Stimulated activated effector memory CD8-positive, alpha-beta T cell treated with anti-CD3 and anti-CD28 coated beads, Interleukin-12 subunit alpha, Interleukin-12 subunit beta, amount 100 ng/mL, for 72 hours (primary cell): ENCODE data around the gene MRPL4.
"Not testable (repeated sequence)": the region's sequence is repeated elsewhere in the genome, so short reads cannot be mapped to it uniquely, and the experiment has no call there.

Experiments used
- ATAC-seq: fragments of 150-1000 bp; cut with Tn5 transposase; 2 replicates; pipeline ENCODE4 v1.10.0; 2021
- DNase-seq, 2 donors: peaks; one replicate each; pipeline ENCODE4 v3.0.0; 2021 to 2022; ENCODE audit warnings: low spot score in 2 of 2
- H3K27ac Mint-ChIP-seq: one replicate; pipeline ENCODE4 v1.8.0; 2022; ENCODE audit warnings: mild to moderate bottlenecking, mixed read lengths
- H3K36me3 Mint-ChIP-seq: one replicate; pipeline ENCODE4 v1.8.0; 2022; ENCODE audit warnings: mild to moderate bottlenecking, mixed read lengths
- H3K4me1 Mint-ChIP-seq: one replicate; pipeline ENCODE4 v1.8.0; 2022; ENCODE audit warnings: mixed read lengths
- H3K4me3 Mint-ChIP-seq: one replicate; pipeline ENCODE4 v1.8.0; 2022; ENCODE audit warnings: mild to moderate bottlenecking, mixed read lengths
- H3K9me3 Mint-ChIP-seq: one replicate; pipeline ENCODE4 v1.8.0; 2022; ENCODE audit warnings: mixed read lengths

Gene MRPL4

GRCh38 chr19:10269333-10270179 lies 17.5 kb downstream of the MRPL4 start:
- Mint-ChIP-seq H3K4me3 (peak overlapping the region; percentile 88), H3K36me3 (peaks cover 59% of the 10 kb centered on the region), H3K4me1 (peaks cover 33% of the 10 kb centered on the region), H3K27ac (peak overlapping the region; percentile 97), H3K9me3 (no peaks in the 10 kb centered on the region)
- ATAC-seq (peak; percentile 78), DNase-seq (peak; percentile 96 to 97)

DNA sequence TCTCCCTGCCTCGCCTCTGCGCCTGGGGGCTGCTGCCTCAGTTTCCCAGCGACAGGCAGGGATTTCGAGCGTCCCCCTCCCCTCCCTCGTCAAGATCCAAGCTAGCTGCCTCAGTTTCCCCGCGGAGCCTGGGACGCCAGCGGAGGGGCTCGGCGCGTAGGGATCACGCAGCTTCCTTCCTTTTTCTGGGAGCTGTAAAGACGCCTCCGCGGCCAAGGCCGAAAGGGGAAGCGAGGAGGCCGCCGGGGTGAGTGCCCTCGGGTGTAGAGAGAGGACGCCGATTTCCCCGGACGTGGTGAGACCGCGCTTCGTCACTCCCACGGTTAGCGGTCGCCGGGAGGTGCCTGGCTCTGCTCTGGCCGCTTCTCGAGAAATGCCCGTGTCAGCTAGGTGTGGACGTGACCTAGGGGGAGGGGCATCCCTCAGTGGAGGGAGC lies 18.2 kb downstream of the MRPL4 start:
- DNase-seq (peak; percentile 84 to 93), ATAC-seq (peak; percentile 87)
- Mint-ChIP-seq H3K4me1 (peaks cover 40% of the 10 kb centered on the region), H3K4me3 (peak overlapping the region; percentile 88), H3K9me3 (no peaks in the 10 kb centered on the region), H3K27ac (peak overlapping the region; percentile 97), H3K36me3 (peaks cover 65% of the 10 kb centered on the region)

DNA sequence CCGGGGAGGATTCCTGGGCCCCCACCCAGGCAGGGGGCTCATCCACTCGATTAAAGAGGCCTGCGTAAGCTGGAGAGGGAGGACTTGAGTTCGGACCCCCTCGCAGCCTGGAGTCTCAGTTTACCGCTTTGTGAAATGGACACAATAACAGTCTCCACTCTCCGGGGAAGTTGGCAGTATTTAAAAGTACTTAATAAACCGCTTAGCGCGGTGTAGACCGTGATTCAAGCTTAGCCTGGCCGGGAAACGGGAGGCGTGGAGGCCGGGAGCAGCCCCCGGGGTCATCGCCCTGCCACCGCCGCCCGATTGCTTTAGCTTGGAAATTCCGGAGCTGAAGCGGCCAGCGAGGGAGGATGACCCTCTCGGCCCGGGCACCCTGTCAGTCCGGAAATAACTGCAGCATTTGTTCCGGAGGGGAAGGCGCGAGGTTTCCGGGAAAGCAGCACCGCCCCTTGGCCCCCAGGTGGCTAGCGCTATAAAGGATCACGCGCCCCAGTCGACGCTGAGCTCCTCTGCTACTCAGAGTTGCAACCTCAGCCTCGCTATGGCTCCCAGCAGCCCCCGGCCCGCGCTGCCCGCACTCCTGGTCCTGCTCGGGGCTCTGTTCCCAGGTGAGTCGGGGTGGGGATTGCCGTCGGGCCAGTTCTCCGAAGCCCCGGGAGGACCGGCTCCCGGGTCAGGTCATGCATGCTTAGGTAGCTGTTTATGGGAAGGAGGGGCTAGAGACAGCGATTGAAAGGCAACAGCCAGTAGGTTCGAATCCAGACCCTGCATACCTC lies 18.8 kb downstream of the MRPL4 start, which contains the start of gene ICAM1:
Gene ICAM1, plus strand, starts transcription at position 505 of the 779 bp plus-strand sequence. Its CDS starts 40 bp downstream, at position 545.
- ATAC-seq, result peak; percentile 75
- Mint-ChIP-seq H3K4me3 (peak within 1 kb of the TSS; percentile 88), H3K4me1 (peaks cover 41% of the 10 kb centered on the region), H3K36me3 (peaks cover 71% of the 10 kb centered on the region), H3K27ac (peak within 1 kb of the TSS; percentile 97), H3K9me3 (no peaks in the 10 kb centered on the region)
- DNase-seq, result peak; percentile 77 to 95

- H3K9me3 Mint-ChIP-seq, result no peaks in the 10 kb centered on the region
- peak overlapping the region; percentile 97 for H3K27ac Mint-ChIP-seq
- peak overlapping the region; percentile 88 for H3K4me3 Mint-ChIP-seq
- peak; percentile 14 for ATAC-seq
- H3K4me1 Mint-ChIP-seq, result peaks cover 42% of the 10 kb centered on the region
- H3K36me3 Mint-ChIP-seq, result peaks cover 80% of the 10 kb centered on the region
- peak in 1 of 2 donors; percentile 76 for DNase-seq
These were observed 19.6 kb downstream of the MRPL4 start for GRCh38 chr19:10271543-10272086.

- no peak for ATAC-seq
- H3K9me3 Mint-ChIP-seq, result no peaks in the 10 kb centered on the region
- H3K4me1 Mint-ChIP-seq, result peaks cover 62% of the 10 kb centered on the region
- no peak for DNase-seq
- H3K36me3 Mint-ChIP-seq, result peaks cover 100% of the 10 kb centered on the region
- H3K4me3 Mint-ChIP-seq, result peak overlapping the region; percentile 88
- peak overlapping the region; percentile 77 for H3K27ac Mint-ChIP-seq
These were observed 22.6 kb downstream of the MRPL4 start for GRCh38 chr19:10274589-10274988.

- peaks cover 100% of the 10 kb centered on the region for H3K36me3 Mint-ChIP-seq
- no peaks in the 10 kb centered on the region for H3K9me3 Mint-ChIP-seq
- H3K4me3 Mint-ChIP-seq, result peak overlapping the region; percentile 34
- DNase-seq (no peak), ATAC-seq (no peak)
- H3K27ac Mint-ChIP-seq, result peak overlapping the region; percentile 85
- peaks cover 54% of the 10 kb centered on the region for H3K4me1 Mint-ChIP-seq
These were observed 26.0 kb downstream of the MRPL4 start for GRCh38 chr19:10277795-10278589.

DNA sequence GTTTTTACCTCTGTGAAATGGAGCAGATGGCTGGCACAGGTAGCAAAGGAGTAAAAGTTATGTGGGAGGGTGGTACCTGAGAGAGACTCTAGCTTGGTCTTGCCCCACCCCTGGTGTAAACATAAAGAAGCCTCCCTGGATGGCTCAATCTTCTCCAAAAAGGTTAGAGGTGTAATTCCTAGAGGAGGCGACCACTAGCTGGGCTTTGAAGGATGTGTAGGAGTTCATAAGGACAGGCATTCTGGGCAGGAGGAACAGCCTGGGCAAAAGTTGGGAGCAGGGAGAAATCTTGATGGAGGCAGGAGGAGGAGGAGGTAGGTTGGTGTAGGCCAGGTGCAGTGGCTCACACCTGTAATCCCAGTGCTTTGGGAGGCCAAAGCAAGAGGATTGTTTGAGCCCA lies 26.9 kb downstream of the MRPL4 start:
- H3K9me3 Mint-ChIP-seq, result no peaks in the 10 kb centered on the region
- peak overlapping the region; percentile 37 for H3K4me3 Mint-ChIP-seq
- H3K36me3 Mint-ChIP-seq, result peaks cover 100% of the 10 kb centered on the region
- ATAC-seq, result no peak
- peaks cover 51% of the 10 kb centered on the region for H3K4me1 Mint-ChIP-seq
- peak overlapping the region; percentile 85 for H3K27ac Mint-ChIP-seq
- no peak for DNase-seq

- Mint-ChIP-seq H3K4me1 (peaks cover 47% of the 10 kb centered on the region), H3K9me3 (no peaks in the 10 kb centered on the region), H3K36me3 (peaks cover 100% of the 10 kb centered on the region), H3K4me3 (peak overlapping the region; percentile 37), H3K27ac (no peak overlapping the region)
- DNase-seq, result no peak
- ATAC-seq, result no peak
These were observed 27.9 kb downstream of the MRPL4 start for GRCh38 chr19:10279737-10280442.

DNA sequence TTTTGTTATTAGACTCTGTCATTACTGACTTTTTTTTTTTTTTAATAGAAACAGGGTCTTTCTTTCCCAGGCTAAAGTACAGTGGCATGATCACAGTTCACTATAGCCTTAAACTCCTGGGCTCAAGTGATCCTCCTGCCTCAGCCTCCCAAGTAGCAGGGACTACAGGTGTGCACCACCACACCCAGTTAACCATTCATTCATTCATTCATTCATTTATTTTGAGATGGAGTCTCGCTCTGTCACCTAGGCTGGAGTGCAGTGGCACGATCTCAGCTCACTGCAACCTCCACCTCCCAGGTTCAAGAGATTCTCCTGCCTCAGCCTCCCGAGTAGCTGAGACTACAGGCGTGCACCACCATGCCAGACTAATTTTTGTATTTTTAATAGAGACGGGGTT lies 30.0 kb downstream of the MRPL4 start:
- not testable (repeated sequence) for H3K4me3 Mint-ChIP-seq, ATAC-seq, H3K27ac Mint-ChIP-seq, H3K9me3 Mint-ChIP-seq, DNase-seq
- peaks cover 100% of the 10 kb centered on the region for H3K36me3 Mint-ChIP-seq
- peaks cover 59% of the 10 kb centered on the region for H3K4me1 Mint-ChIP-seq

- no peak overlapping the region for H3K4me3 Mint-ChIP-seq
These were observed 31.5 kb downstream of the MRPL4 start for GRCh38 chr19:10283301-10284064.

DNA sequence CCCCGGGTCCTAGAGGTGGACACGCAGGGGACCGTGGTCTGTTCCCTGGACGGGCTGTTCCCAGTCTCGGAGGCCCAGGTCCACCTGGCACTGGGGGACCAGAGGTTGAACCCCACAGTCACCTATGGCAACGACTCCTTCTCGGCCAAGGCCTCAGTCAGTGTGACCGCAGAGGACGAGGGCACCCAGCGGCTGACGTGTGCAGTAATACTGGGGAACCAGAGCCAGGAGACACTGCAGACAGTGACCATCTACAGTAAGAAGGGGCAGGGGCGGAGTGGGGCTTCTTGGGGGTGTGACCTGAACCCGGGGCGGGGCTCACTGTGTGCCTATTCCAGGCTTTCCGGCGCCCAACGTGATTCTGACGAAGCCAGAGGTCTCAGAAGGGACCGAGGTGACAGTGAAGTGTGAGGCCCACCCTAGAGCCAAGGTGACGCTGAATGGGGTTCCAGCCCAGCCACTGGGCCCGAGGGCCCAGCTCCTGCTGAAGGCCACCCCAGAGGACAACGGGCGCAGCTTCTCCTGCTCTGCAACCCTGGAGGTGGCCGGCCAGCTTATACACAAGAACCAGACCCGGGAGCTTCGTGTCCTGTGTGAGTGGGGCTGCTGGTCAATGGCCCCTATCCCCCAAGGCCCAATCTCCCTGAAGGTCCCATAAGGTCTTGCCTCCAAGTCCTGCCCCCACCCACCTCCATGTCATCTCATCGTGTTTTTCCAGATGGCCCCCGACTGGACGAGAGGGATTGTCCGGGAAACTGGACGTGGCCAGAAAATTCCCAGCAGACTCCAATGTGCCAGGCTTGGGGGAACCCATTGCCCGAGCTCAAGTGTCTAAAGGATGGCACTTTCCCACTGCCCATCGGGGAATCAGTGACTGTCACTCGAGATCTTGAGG lies 32.3 kb downstream of the MRPL4 start:
- ATAC-seq (no peak), DNase-seq (no peak)
- Mint-ChIP-seq H3K36me3 (peaks cover 95% of the 10 kb centered on the region), H3K9me3 (no peaks in the 10 kb centered on the region), H3K4me1 (peaks cover 62% of the 10 kb centered on the region), H3K4me3 (no peak overlapping the region), H3K27ac (no peak overlapping the region)

More at GRCh38 chr19:10283301-10284064, 31.5 kb downstream of the MRPL4 start:
- H3K36me3 Mint-ChIP-seq, result peaks cover 97% of the 10 kb centered on the region
- ATAC-seq, result no peak
- H3K27ac Mint-ChIP-seq, result peak overlapping the region; percentile 52
- peaks cover 61% of the 10 kb centered on the region for H3K4me1 Mint-ChIP-seq
- no peak for DNase-seq
- no peaks in the 10 kb centered on the region for H3K9me3 Mint-ChIP-seq

- Mint-ChIP-seq H3K27ac (peak overlapping the region; percentile 42), H3K4me1 (peaks cover 62% of the 10 kb centered on the region), H3K4me3 (no peak overlapping the region), H3K9me3 (no peaks in the 10 kb centered on the region), H3K36me3 (peaks cover 89% of the 10 kb centered on the region)
- no peak for DNase-seq
- ATAC-seq, result no peak
These were observed 32.9 kb downstream of the MRPL4 start for GRCh38 chr19:10284960-10285278.

DNA sequence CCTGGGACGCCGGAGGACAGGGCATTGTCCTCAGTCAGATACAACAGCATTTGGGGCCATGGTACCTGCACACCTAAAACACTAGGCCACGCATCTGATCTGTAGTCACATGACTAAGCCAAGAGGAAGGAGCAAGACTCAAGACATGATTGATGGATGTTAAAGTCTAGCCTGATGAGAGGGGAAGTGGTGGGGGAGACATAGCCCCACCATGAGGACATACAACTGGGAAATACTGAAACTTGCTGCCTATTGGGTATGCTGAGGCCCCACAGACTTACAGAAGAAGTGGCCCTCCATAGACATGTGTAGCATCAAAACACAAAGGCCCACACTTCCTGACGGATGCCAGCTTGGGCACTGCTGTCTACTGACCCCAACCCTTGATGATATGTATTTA lies 33.4 kb downstream of the MRPL4 start:
- peaks cover 87% of the 10 kb centered on the region for H3K36me3 Mint-ChIP-seq
- no peaks in the 10 kb centered on the region for H3K9me3 Mint-ChIP-seq
- DNase-seq (no peak), ATAC-seq (no peak)
- peaks cover 63% of the 10 kb centered on the region for H3K4me1 Mint-ChIP-seq
- no peak overlapping the region for H3K4me3 Mint-ChIP-seq
- peak overlapping the region; percentile 42 for H3K27ac Mint-ChIP-seq
